HepG2 (cell line): ENCODE measurements around the gene CSHL1. TPM values are rescaled to one million over a fixed set of nuclear protein-coding genes. Genes with fewer than 3 reads are reported as not detected.
"Not testable (repeated sequence)": the region's sequence is repeated elsewhere in the genome, so short reads cannot be mapped to it uniquely, and the experiment has no call there.

Experiments
- ATAC-seq: fragments of 200-7000 bp; cut with Tn5 transposase; 3 replicates; pipeline ENCODE4 v1.9.1; 2020; ENCODE audit warnings: mild to moderate bottlenecking, moderate library complexity
- BruUV-seq: library from RNA; stranded (reverse); fragments of 400-500 nt; replicated peaks from 2 replicates; lab custom pipeline; 2021; lab: Mats Ljungman, UMichigan
- CTCF ChIA-PET: fragments of 300-600 bp; formaldehyde crosslinking; extraction: SDS; loops from one replicate; lab custom pipeline; 2021; ENCODE audit warnings: low total read pairs, inconsistent platforms, low intra/inter-chr PET ratio; lab: Yijun Ruan, JAX
- POLR2A ChIA-PET: fragments of 350-600 bp; sonication (Branson Sonifier 250); formaldehyde crosslinking; loops from one replicate; lab custom pipeline; 2020; ENCODE audit warnings: antibody characterized with exemption, inconsistent platforms; lab: Yijun Ruan, JAX
- DNase-seq: peaks from one replicate; pipeline ENCODE4 v3.0.0-alpha.2; 2015; ENCODE audit warnings: low spot score
- FAIRE-seq: peaks from 3 replicates; lab custom pipeline; 2011; peaks lifted over from hg19 to GRCh38; lab: Jason Lieb, UNC
- H2AFZ ChIP-seq: one replicate; pipeline ENCODE4 v1.6.1; 2011; ENCODE audit warnings: low read length, inconsistent platforms
- H3K27ac ChIP-seq: fragments of 300-600 bp; 3 replicates; pipeline ENCODE4 v1.8.0; 2011; ENCODE audit warnings: mixed run types, mild to moderate bottlenecking, mixed read lengths, low read length, inconsistent platforms; ENCODE audit not compliant: insufficient read depth; ENCODE audit errors: extremely low read length
- H3K27me3 ChIP-seq, 2 experiments: fragments of 200-600 bp in 1 of 2; 2 replicates in 1 of 2; 3 replicates in 1 of 2; pipeline versions ENCODE4 v1.6.0 to v1.8.0; 2011; ENCODE audit warnings: low read length in 2 of 2, mild to moderate bottlenecking in 2 of 2, moderate library complexity in 2 of 2, inconsistent platforms in 1 of 2; ENCODE audit not compliant: insufficient read depth in 2 of 2, control insufficient read depth in 1 of 2
- H3K36me3 ChIP-seq, 2 experiments: fragments of 200-600 bp in 1 of 2; replicated peaks in 1 of 2; 2 replicates in 1 of 2; 3 replicates in 1 of 2; pipeline versions ENCODE4 v1.5.1 to v1.8.0; 2011; ENCODE audit warnings: low read length in 2 of 2, inconsistent platforms in 1 of 2; ENCODE audit not compliant: insufficient read depth in 2 of 2, control insufficient read depth in 1 of 2
- H3K4me1 ChIP-seq: 2 replicates; pipeline ENCODE4 v1.5.1; 2012; ENCODE audit warnings: low read length, inconsistent platforms; ENCODE audit not compliant: insufficient read depth
- H3K4me2 ChIP-seq: 2 replicates; pipeline ENCODE4 v1.6.0; 2011; ENCODE audit warnings: low read depth, low read length, inconsistent platforms
- H3K4me3 ChIP-seq, 3 experiments: fragments of 200-600 bp in 1 of 3; sonication (generic), shearing (Covaris generic) in 1 of 3; replicated peaks in 1 of 3; 2 replicates each; pipeline ENCODE4 v1.5.1; 2011 to 2016; ENCODE audit warnings: low read length in 3 of 3, inconsistent platforms in 2 of 3, low read depth in 2 of 3, mild to moderate bottlenecking in 2 of 3, control low read depth in 1 of 3, mixed read lengths in 1 of 3; ENCODE audit not compliant: insufficient read depth in 1 of 3
- H3K79me2 ChIP-seq: one replicate; pipeline ENCODE4 v1.6.1; 2011; ENCODE audit warnings: low read length, inconsistent platforms; ENCODE audit not compliant: insufficient read depth
- H3K9ac ChIP-seq: 2 replicates; pipeline ENCODE4 v1.6.0; 2011; ENCODE audit warnings: mild to moderate bottlenecking, low read depth, low read length, inconsistent platforms; ENCODE audit not compliant: insufficient read depth
- H3K9me3 ChIP-seq: 2 replicates; pipeline ENCODE4 v1.5.1; 2012; ENCODE audit warnings: mild to moderate bottlenecking, low read length
- H4K20me1 ChIP-seq: 2 replicates; pipeline ENCODE4 v1.6.0; 2011; ENCODE audit warnings: inconsistent platforms, mild to moderate bottlenecking, low read length, moderate library complexity; ENCODE audit not compliant: insufficient read depth
- CERS6 ChIP-seq: sonication (generic); formaldehyde crosslinking; IDR thresholded peaks from 2 replicates; pipeline ENCODE4 v1.5.0; 2020; ENCODE audit warnings: missing genetic modification reagents
- ZNF230 ChIP-seq: sonication (generic); formaldehyde crosslinking; IDR thresholded peaks from 2 replicates; pipeline ENCODE4 v1.4.0; 2020; ENCODE audit warnings: mild to moderate bottlenecking, missing genetic modification reagents
- WGBS: methylation state at CpG from one replicate; pipeline ENCODE4 v1.1.6; 2017; ENCODE audit warnings: low lambda C conversion rate; 5-methylcytosine and 5-hydroxymethylcytosine counted together
- in situ Hi-C: cut with HindIII; loops from 2 replicates; pipeline ENCODE4 v1.10.0; 2017; ENCODE audit warnings: low pct_unique_long_range_greater_than_20kb; ENCODE audit not compliant: extremely low pct_ligation_motif_present
- intact Hi-C: fragments of 100-400 bp; cut with micrococcal nuclease; formaldehyde crosslinking; loops from one replicate; pipeline ENCODE4 v1.10.0; 2022; ENCODE audit not compliant: unreplicated experiment
- polyA plus RNA-seq, 8 experiments: library from polyadenylated mRNA; depleted of rRNA in 3 of 8; stranded (reverse) in 7 of 8; unstranded in 1 of 8; fragments of >200 nt; fragmentation: Illumina TruSeq in 4 of 8; extraction: Trizol in 4 of 8; gene quantifications; 2 replicates each; pipeline versions ENCODE4 v1.2.1 to v1.2.3, GENCODE V29; 2011 to 2016; ENCODE audit warnings: low read depth in 4 of 8, missing spikeins in 1 of 8, mixed read lengths in 1 of 8; ENCODE audit not compliant: insufficient read depth in 1 of 8
- total RNA-seq, 5 experiments: library from RNA; depleted of rRNA; stranded (reverse); fragments of >200 nt; fragmentation: Illumina TruSeq; extraction: Trizol; gene quantifications; 2 replicates each; pipeline ENCODE4 v1.2.3, GENCODE V29; 2016; ENCODE audit warnings: low read depth in 1 of 5
- TF ChIP-seq, protein P1 (sequence below): sonication (generic); formaldehyde crosslinking; IDR thresholded peaks from 2 replicates; pipeline ENCODE4 v1.8.1; 2023; ENCODE audit warnings: mild to moderate bottlenecking, moderate library complexity, missing genetic modification reagents

Gene CSHL1
- total and polyA plus RNA-seq, 2 of the 13 experiments (the other 11 are each of a cell fraction or from before 2014, with no cell fraction given): not detected

DNA sequence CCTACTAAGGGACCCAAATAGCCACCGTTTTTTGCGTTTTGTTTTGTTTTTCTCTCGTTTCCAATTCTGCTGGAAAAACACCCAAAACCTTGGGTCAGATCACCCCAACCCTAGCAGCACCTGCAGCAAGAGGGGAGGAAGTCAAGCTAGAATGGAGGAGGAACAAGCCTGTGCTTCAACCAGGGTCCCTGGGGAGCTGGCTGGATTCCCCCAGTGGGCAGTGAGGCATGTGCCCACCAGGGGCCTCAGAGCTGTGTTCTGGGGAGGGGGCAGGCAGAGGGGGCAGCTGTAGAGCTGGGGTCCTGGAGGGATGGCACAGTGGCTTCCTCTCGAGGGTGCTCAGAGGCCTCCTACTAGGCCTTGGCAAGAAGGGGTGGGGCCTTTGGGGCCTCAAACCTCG, 14.6 kb upstream of the CSHL1 start:
- BruUV-seq: no TSS peak
- no peak for TF ChIP-seq ZNF230 (CRISPR knock-in tag)
- no peak for TF ChIP-seq CERS6 (CRISPR knock-in tag)
- TF ChIP-seq, protein P1, sequence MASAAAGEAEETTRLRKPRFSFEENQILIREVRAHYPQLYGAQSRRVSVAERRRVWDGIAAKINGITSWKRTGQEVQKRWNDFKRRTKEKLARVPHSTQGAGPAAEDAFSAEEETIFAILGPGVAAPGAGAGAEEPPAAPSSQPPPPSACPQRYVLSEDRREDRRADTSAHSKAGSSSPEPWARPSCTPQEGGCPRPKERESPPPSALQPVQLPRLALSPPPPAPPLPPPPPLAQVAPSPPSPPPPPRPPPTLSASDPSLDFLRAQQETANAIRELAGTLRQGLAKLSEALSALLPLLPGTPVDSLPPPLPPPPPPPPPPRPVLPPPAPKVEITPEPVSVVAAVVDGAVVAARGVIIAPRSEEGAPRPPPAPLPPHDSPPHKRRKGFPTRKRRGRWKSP (CRISPR knock-in tag): no peak
- no peaks in the 10 kb centered on the region for H3K36me3 ChIP-seq
- CTCF ChIA-PET: no interaction called here
- no peaks in the 10 kb centered on the region; the same call in 1 of the 2 replicates for H4K20me1 ChIP-seq
- H3K9me3 ChIP-seq: no peaks in the 10 kb centered on the region
- no peak for FAIRE-seq
- H2AFZ ChIP-seq: no peak overlapping the region
- WGBS: 4% methylated on average over 5 of the region's 5 CpGs
- intact Hi-C loops (no loop called here), in situ Hi-C loops (loop anchor here (10.0 kb wide), 1 partner anchor 209 kb away; the partner anchor contains the start of gene ERN1)
- POLR2A ChIA-PET: no interaction called here
- H3K4me1 ChIP-seq: peaks cover 8% of the 10 kb centered on the region
- no peak overlapping the region for H3K27ac ChIP-seq
- H3K27me3 ChIP-seq: peaks cover 18 to 49% of the 10 kb centered on the region in 2 experiments
- H3K79me2 ChIP-seq: no peaks in the 10 kb centered on the region
- DNase-seq: no peak
- H3K4me3 ChIP-seq: no peak overlapping the region
- no peak for ATAC-seq
- H3K9ac ChIP-seq: no peak overlapping the region
- no peak overlapping the region for H3K4me2 ChIP-seq

GRCh38 chr17:63922402-63922801, 11.3 kb upstream of the CSHL1 start:
- H3K27ac ChIP-seq, intact Hi-C loops, H3K9ac ChIP-seq, DNase-seq, H3K79me2 ChIP-seq, H2AFZ ChIP-seq, H3K36me3 ChIP-seq, BruUV-seq, ATAC-seq, H3K4me3 ChIP-seq, H3K4me2 ChIP-seq, H3K9me3 ChIP-seq, H4K20me1 ChIP-seq, POLR2A ChIA-PET, FAIRE-seq, CTCF ChIA-PET: not testable (repeated sequence)
- in situ Hi-C loops: loop anchor here (10.0 kb wide), 1 partner anchor 212 kb away; the partner anchor contains the start of gene ERN1
- peaks cover 16% of the 10 kb centered on the region for H3K4me1 ChIP-seq
- H3K27me3 ChIP-seq: peaks cover 0 to 23% of the 10 kb centered on the region in 2 experiments; a peak in 4 of 5 replicates
- WGBS: 14% methylated on average over 9 of the region's 9 CpGs

- H3K9ac ChIP-seq, H3K9me3 ChIP-seq, DNase-seq, H3K79me2 ChIP-seq, FAIRE-seq, POLR2A ChIA-PET, H2AFZ ChIP-seq, H3K4me3 ChIP-seq, H3K4me2 ChIP-seq, H3K36me3 ChIP-seq, H4K20me1 ChIP-seq, ATAC-seq, H3K27ac ChIP-seq, intact Hi-C loops, BruUV-seq: not testable (repeated sequence)
- peaks cover 16% of the 10 kb centered on the region for H3K4me1 ChIP-seq
- peaks cover 0 to 26% of the 10 kb centered on the region in 2 experiments; a peak in 4 of 5 replicates for H3K27me3 ChIP-seq
- WGBS: 33% methylated on average over 5 of the region's 5 CpGs
- in situ Hi-C loops: loop anchor here (10.0 kb wide), 1 partner anchor 214 kb away; the partner anchor contains the start of gene ERN1
- CTCF ChIA-PET: interaction anchor here (2.1 to 2.6 kb wide), 2 partner anchors 30 to 70 kb away, joined by 16 to 27 read pairs; no protein-coding TSS in a partner anchor
Observed at GRCh38 chr17:63920779-63921178, 9.7 kb upstream of the CSHL1 start.
